Colonic mucosa (tissue), 4 donors: Measurements from ENCODE around the gene GFOD2. TPM values are rescaled to one million over a fixed set of nuclear protein-coding genes. Genes with fewer than 3 reads are reported as not detected.

Experiments
- DNase-seq: peaks from one replicate; pipeline ENCODE4 v3.0.0-alpha.2; 2020
- H3K27ac ChIP-seq: fragments of 200-600 bp; one replicate; pipeline ENCODE4 v1.8.0; 2021
- H3K27me3 ChIP-seq: fragments of 200-600 bp; one replicate; pipeline ENCODE4 v1.8.0; 2021
- H3K36me3 ChIP-seq: fragments of 200-600 bp; one replicate; pipeline ENCODE4 v1.8.0; 2021
- H3K4me1 ChIP-seq: fragments of 200-600 bp; one replicate; pipeline ENCODE4 v1.8.0; 2021; ENCODE audit warnings: mild to moderate bottlenecking
- H3K4me3 ChIP-seq: fragments of 200-600 bp; one replicate; pipeline ENCODE4 v1.8.0; 2021
- H3K9ac ChIP-seq, 2 donors: one replicate each; pipeline ENCODE4 v1.7.0; 2013; ENCODE audit warnings: control low read depth in 2 of 2, low read depth in 2 of 2, low read length in 2 of 2
- H3K9me3 ChIP-seq: fragments of 200-600 bp; one replicate; pipeline ENCODE4 v1.8.0; 2021
- CTCF ChIP-seq: fragments of 200-600 bp; IDR thresholded peaks from one replicate; pipeline ENCODE4 v1.8.0; 2022; ENCODE audit warnings: antibody characterized with exemption, mild to moderate bottlenecking
- intact Hi-C: fragments of 100-400 bp; cut with DNase I; formaldehyde crosslinking; loops from one replicate; pipeline ENCODE4 v1.14.1; 2022
- total RNA-seq, 2 donors: library from RNA; stranded (reverse); fragmentation: NEBNext Ultra II Directional in 1 of 2; extraction: Animal tissue kit (Norgen Biotek cat#: 25700) in 1 of 2; gene quantifications; one replicate each; pipeline ENCODE4 v1.2.1, GENCODE V29; 2021
- donor health status: healthy.
- donor health status: DM: no; HTN: no; CAD: no.
- donor health status: DM: no; HTN: no; CAD: no.

The GFOD2 gene
- total RNA-seq, 2 donors from 2014 or later = 22.1 to 33.8 TPM

GRCh38 chr16:67710607-67711006, 8.5 kb downstream of the GFOD2 start:
- H3K27ac ChIP-seq = no peak overlapping the region
- no peaks in the 10 kb centered on the region for H3K27me3 ChIP-seq
- H3K36me3 ChIP-seq = no peaks in the 10 kb centered on the region
- no peaks in the 10 kb centered on the region for H3K4me1 ChIP-seq
- no peak overlapping the region for H3K4me3 ChIP-seq
- no peak for TF ChIP-seq CTCF
- no peak for DNase-seq
- H3K9ac ChIP-seq = no peak overlapping the region
- intact Hi-C loops = no loop called here
- no peaks in the 10 kb centered on the region for H3K9me3 ChIP-seq

- no peak overlapping the region for H3K4me3 ChIP-seq
- H3K27me3 ChIP-seq = no peaks in the 10 kb centered on the region
- intact Hi-C loops = no loop called here
These were observed 10.1 kb downstream of the GFOD2 start for GRCh38 chr16:67709050-67709449.

GRCh38 chr16:67708368-67708771, 10.7 kb downstream of the GFOD2 start:
- no peak overlapping the region for H3K4me3 ChIP-seq
- no peak for TF ChIP-seq CTCF
- H3K9ac ChIP-seq = no peak overlapping the region
- no peak for DNase-seq
- no peaks in the 10 kb centered on the region for H3K9me3 ChIP-seq
- H3K4me1 ChIP-seq = no peaks in the 10 kb centered on the region
- H3K36me3 ChIP-seq = no peaks in the 10 kb centered on the region
- intact Hi-C loops = no loop called here
- no peaks in the 10 kb centered on the region for H3K27me3 ChIP-seq
- H3K27ac ChIP-seq = no peak overlapping the region

More at GRCh38 chr16:67709050-67709449, 10.1 kb downstream of the GFOD2 start:
- no peak for DNase-seq
- Histone ChIP-seq H3K9ac (no peak overlapping the region), H3K36me3 (no peaks in the 10 kb centered on the region), H3K9me3 (no peaks in the 10 kb centered on the region), H3K27ac (no peak overlapping the region), H3K4me1 (no peaks in the 10 kb centered on the region)
- TF ChIP-seq CTCF = no peak

- TF ChIP-seq CTCF = no peak
- no peaks in the 10 kb centered on the region for H3K27me3 ChIP-seq
- no peak overlapping the region for H3K9ac ChIP-seq
- intact Hi-C loops = no loop called here
- H3K4me3 ChIP-seq = no peak overlapping the region
- no peaks in the 10 kb centered on the region for H3K9me3 ChIP-seq
- no peak for DNase-seq
- H3K4me1 ChIP-seq = no peaks in the 10 kb centered on the region
- no peak overlapping the region for H3K27ac ChIP-seq
- no peaks in the 10 kb centered on the region for H3K36me3 ChIP-seq
These were observed 11.3 kb downstream of the GFOD2 start for GRCh38 chr16:67707790-67708189.

- no peak overlapping the region for H3K4me3 ChIP-seq
- no peaks in the 10 kb centered on the region for H3K4me1 ChIP-seq
- TF ChIP-seq CTCF = no peak
- no peaks in the 10 kb centered on the region for H3K27me3 ChIP-seq
- no peak overlapping the region for H3K27ac ChIP-seq
- no peaks in the 10 kb centered on the region for H3K9me3 ChIP-seq
- intact Hi-C loops = no loop called here
- no peaks in the 10 kb centered on the region for H3K36me3 ChIP-seq
- no peak overlapping the region for H3K9ac ChIP-seq
- DNase-seq = no peak
These were observed 11.9 kb downstream of the GFOD2 start for GRCh38 chr16:67707210-67707609.

GRCh38 chr16:67704110-67704509, 15.0 kb downstream of the GFOD2 start:
- no peak overlapping the region for H3K9ac ChIP-seq
- H3K4me3 ChIP-seq = no peak overlapping the region
- TF ChIP-seq CTCF = no peak
- intact Hi-C loops = no loop called here
- no peak overlapping the region for H3K27ac ChIP-seq
- no peaks in the 10 kb centered on the region for H3K9me3 ChIP-seq
- no peaks in the 10 kb centered on the region for H3K27me3 ChIP-seq
- H3K4me1 ChIP-seq = no peaks in the 10 kb centered on the region
- no peaks in the 10 kb centered on the region for H3K36me3 ChIP-seq
- no peak for DNase-seq
